SJCRH30 (cell line): ENCODE results near the gene PEAK1. TPM values are rescaled to one million over a fixed set of nuclear protein-coding genes. Genes with fewer than 3 reads are reported as not detected.

Source experiments
- DNase-seq, 2 experiments: peaks; one replicate each; pipeline ENCODE4 v3.0.0-alpha.2; 2015 to 2020
- H3K27ac ChIP-seq: fragments of 250-450 bp; sonication (Bioruptor Pico); 2 replicates; pipeline ENCODE4 v1.5.1; 2020; ENCODE audit warnings: mild to moderate bottlenecking, moderate library complexity
- H3K27me3 ChIP-seq: fragments of 250-450 bp; sonication (Bioruptor Pico); 2 replicates; pipeline ENCODE4 v1.5.1; 2020; ENCODE audit warnings: mild to moderate bottlenecking, moderate library complexity
- H3K36me3 ChIP-seq: fragments of 250-450 bp; sonication (Bioruptor Pico); 2 replicates; pipeline ENCODE4 v1.5.1; 2020; ENCODE audit warnings: mild to moderate bottlenecking, moderate library complexity
- H3K4me1 ChIP-seq: fragments of 250-450 bp; sonication (Bioruptor Pico); 2 replicates; pipeline ENCODE4 v1.5.1; 2020; ENCODE audit warnings: mild to moderate bottlenecking, moderate library complexity
- H3K4me3 ChIP-seq: fragments of 250-450 bp; sonication (Bioruptor Pico); 2 replicates; pipeline ENCODE4 v1.5.1; 2020; ENCODE audit warnings: mild to moderate bottlenecking, moderate library complexity
- H3K9me3 ChIP-seq: fragments of 250-450 bp; sonication (Bioruptor Pico); replicated peaks from 2 replicates; pipeline ENCODE4 v1.5.1; 2020; ENCODE audit warnings: mild to moderate bottlenecking, moderate library complexity
- total RNA-seq: library from RNA; depleted of rRNA; stranded (reverse); fragments of >200 nt; shearing (Covaris generic); gene quantifications from 2 replicates; pipeline ENCODE4 v1.2.3, GENCODE V29; 2014

Gene PEAK1
- total RNA-seq, 1 experiment from 2014 or later: 16.1 TPM

GRCh38 chr15:77396692-77397091, 23.2 kb downstream of the PEAK1 start:
- no peak overlapping the region for H3K27ac ChIP-seq
- no peaks in the 10 kb centered on the region for H3K27me3 ChIP-seq
- no peaks in the 10 kb centered on the region for H3K36me3 ChIP-seq
- no peak overlapping the region for H3K4me3 ChIP-seq
- H3K4me1 ChIP-seq: no peaks in the 10 kb centered on the region
- H3K9me3 ChIP-seq: peaks cover 5% of the 10 kb centered on the region; the same call in 1 of the 2 replicates
- no peak for DNase-seq

GRCh38 chr15:77395013-77395774, 24.7 kb downstream of the PEAK1 start:
- Histone ChIP-seq H3K9me3 (peaks cover 2% of the 10 kb centered on the region; the same call in 1 of the 2 replicates), H3K36me3 (no peaks in the 10 kb centered on the region), H3K4me1 (no peaks in the 10 kb centered on the region), H3K27ac (no peak overlapping the region), H3K27me3 (no peaks in the 10 kb centered on the region), H3K4me3 (no peak overlapping the region)
- DNase-seq: no peak

DNA sequence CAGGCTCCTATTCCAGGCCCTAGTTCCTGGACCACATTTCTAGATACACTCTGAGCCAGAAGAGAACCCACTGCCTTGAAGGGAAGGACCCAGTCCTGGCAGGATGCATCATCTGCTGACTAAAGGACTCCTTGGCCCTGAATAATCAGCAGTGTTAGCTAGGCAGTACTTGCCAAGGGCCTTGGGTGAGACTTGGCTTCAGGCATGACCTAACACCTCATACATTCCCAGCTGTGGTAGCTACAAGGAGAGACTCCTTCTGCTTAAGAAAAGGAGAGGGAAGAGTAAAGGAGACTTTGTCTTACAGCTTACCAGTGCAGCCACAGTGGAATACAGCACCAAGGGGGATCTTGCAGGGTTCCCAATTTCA, 26.4 kb downstream of the PEAK1 start:
- no peaks in the 10 kb centered on the region for H3K36me3 ChIP-seq
- no peaks in the 10 kb centered on the region; the same call in 1 of the 2 replicates for H3K9me3 ChIP-seq
- H3K4me1 ChIP-seq: no peaks in the 10 kb centered on the region
- no peaks in the 10 kb centered on the region for H3K27me3 ChIP-seq
- no peak for DNase-seq
- H3K4me3 ChIP-seq: no peak overlapping the region
- no peak overlapping the region for H3K27ac ChIP-seq

DNA sequence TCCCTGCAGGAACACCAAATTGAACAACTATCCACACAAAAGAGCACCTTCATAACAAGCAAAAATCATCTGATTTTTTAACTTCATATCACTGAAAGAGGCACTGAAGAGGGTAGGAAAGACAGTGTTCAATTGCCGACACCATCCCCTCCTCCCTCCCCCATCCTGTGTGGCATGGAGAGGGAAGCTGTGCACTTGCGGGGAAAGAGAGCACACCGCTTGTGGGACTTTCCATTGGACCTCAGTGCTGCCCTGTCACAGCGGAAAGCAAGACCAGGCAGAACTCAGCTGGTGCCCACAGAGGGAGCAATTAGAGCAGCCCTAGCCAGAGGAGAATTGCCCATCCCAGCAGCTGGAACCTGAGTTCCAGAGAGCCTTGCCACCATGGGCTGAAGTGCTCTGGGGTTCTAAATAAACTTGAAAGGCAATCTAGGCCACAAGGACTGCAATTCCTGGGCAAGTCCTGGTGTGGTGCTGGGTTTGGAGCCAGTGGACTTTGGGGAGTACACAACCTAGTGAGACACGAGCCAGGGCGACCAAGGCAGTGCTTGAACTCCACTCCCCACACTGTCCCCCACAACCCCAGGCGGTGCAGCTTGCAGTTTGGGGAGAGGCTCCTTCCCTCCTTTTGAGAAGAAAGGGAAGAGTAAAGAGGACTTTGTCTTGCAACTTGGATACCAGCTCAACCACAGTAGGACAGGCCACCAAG, 27.0 kb downstream of the PEAK1 start:
- DNase-seq: no peak
- Histone ChIP-seq H3K27ac (no peak overlapping the region), H3K4me3 (no peak overlapping the region), H3K36me3 (no peaks in the 10 kb centered on the region), H3K27me3 (no peaks in the 10 kb centered on the region), H3K9me3 (no peaks in the 10 kb centered on the region; the same call in 1 of the 2 replicates), H3K4me1 (no peaks in the 10 kb centered on the region)

- Histone ChIP-seq H3K36me3 (no peaks in the 10 kb centered on the region), H3K27ac (no peak overlapping the region), H3K27me3 (no peaks in the 10 kb centered on the region), H3K4me1 (no peaks in the 10 kb centered on the region), H3K4me3 (no peak overlapping the region), H3K9me3 (no peaks in the 10 kb centered on the region; the same call in 1 of the 2 replicates)
- no peak for DNase-seq
These were observed 28.4 kb downstream of the PEAK1 start for GRCh38 chr15:77391372-77391951.

- Histone ChIP-seq H3K27ac (no peak overlapping the region), H3K4me3 (no peak overlapping the region), H3K4me1 (no peaks in the 10 kb centered on the region), H3K36me3 (no peaks in the 10 kb centered on the region), H3K9me3 (no peaks in the 10 kb centered on the region), H3K27me3 (no peaks in the 10 kb centered on the region)
- no peak for DNase-seq
These were observed 32.4 kb downstream of the PEAK1 start for GRCh38 chr15:77387365-77388105.

- H3K27ac ChIP-seq: no peak overlapping the region
- no peak overlapping the region for H3K4me3 ChIP-seq
- no peak for DNase-seq
- no peaks in the 10 kb centered on the region for H3K4me1 ChIP-seq
- no peaks in the 10 kb centered on the region for H3K27me3 ChIP-seq
- H3K36me3 ChIP-seq: no peaks in the 10 kb centered on the region
- no peaks in the 10 kb centered on the region for H3K9me3 ChIP-seq
These were observed 33.3 kb downstream of the PEAK1 start for GRCh38 chr15:77386626-77387025.

- H3K4me1 ChIP-seq: no peaks in the 10 kb centered on the region
- H3K4me3 ChIP-seq: no peak overlapping the region
- H3K36me3 ChIP-seq: no peaks in the 10 kb centered on the region
- no peak for DNase-seq
- H3K27me3 ChIP-seq: no peaks in the 10 kb centered on the region
- no peaks in the 10 kb centered on the region for H3K9me3 ChIP-seq
- no peak overlapping the region for H3K27ac ChIP-seq
These were observed 35.1 kb downstream of the PEAK1 start for GRCh38 chr15:77384589-77385359.

GRCh38 chr15:77384086-77384485, 35.8 kb downstream of the PEAK1 start:
- no peak for DNase-seq
- Histone ChIP-seq H3K4me1 (no peaks in the 10 kb centered on the region), H3K36me3 (no peaks in the 10 kb centered on the region), H3K27ac (no peak overlapping the region), H3K4me3 (no peak overlapping the region), H3K9me3 (no peaks in the 10 kb centered on the region), H3K27me3 (no peaks in the 10 kb centered on the region)

GRCh38 chr15:77380033-77380432, 39.9 kb downstream of the PEAK1 start:
- H3K9me3 ChIP-seq: no peaks in the 10 kb centered on the region
- no peaks in the 10 kb centered on the region for H3K4me1 ChIP-seq
- no peaks in the 10 kb centered on the region for H3K36me3 ChIP-seq
- no peak overlapping the region for H3K4me3 ChIP-seq
- H3K27me3 ChIP-seq: no peaks in the 10 kb centered on the region
- H3K27ac ChIP-seq: no peak overlapping the region
- no peak for DNase-seq

DNA sequence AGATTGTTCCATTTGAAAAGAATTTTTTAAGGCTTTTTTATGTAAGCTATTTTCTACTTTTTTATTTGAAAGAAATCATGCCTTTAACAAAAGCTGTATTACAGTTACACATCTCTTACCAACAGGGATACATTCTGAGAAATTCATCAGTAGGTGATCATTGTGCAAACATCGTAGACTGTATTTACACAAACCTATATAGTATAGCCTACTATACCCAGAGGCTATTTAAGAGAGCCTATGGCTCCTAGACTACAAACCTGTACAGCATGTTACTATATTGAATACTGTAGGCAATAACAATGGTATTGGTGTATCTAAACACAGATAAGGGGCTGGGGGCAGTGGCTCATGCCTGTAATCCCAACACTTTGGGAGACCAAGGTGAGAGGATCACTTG, 43.1 kb downstream of the PEAK1 start:
- H3K4me1 ChIP-seq: no peaks in the 10 kb centered on the region
- no peaks in the 10 kb centered on the region for H3K36me3 ChIP-seq
- no peaks in the 10 kb centered on the region for H3K27me3 ChIP-seq
- no peak for DNase-seq
- H3K9me3 ChIP-seq: 0 out of 2 replicates have a peak, but pooled peaks cover 7% of the 10 kb centered on the region
- no peak overlapping the region for H3K4me3 ChIP-seq
- H3K27ac ChIP-seq: no peak overlapping the region

DNA sequence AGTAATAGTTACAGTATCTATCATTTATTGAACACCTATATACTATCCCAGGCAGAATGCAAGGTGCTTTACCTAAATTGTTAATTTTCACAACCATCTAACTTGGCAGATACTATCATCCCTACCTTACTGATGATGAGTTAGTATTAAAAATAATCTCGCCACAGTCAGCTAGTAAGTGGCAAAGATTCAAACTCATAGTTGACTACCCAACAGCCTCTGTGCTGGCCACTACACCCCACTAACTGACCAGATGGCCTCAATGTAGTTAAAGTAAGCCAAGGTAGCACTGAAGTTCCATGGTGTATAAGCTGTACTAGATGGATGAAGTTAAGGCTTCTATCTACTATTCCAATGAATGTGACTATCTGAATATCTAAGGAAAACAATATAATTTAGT, 44.8 kb downstream of the PEAK1 start:
- no peaks in the 10 kb centered on the region for H3K36me3 ChIP-seq
- no peaks in the 10 kb centered on the region for H3K4me1 ChIP-seq
- H3K27me3 ChIP-seq: no peaks in the 10 kb centered on the region
- 0 out of 2 replicates have a peak, but pooled peaks cover 7% of the 10 kb centered on the region for H3K9me3 ChIP-seq
- no peak overlapping the region for H3K4me3 ChIP-seq
- H3K27ac ChIP-seq: no peak overlapping the region
- no peak for DNase-seq

DNA sequence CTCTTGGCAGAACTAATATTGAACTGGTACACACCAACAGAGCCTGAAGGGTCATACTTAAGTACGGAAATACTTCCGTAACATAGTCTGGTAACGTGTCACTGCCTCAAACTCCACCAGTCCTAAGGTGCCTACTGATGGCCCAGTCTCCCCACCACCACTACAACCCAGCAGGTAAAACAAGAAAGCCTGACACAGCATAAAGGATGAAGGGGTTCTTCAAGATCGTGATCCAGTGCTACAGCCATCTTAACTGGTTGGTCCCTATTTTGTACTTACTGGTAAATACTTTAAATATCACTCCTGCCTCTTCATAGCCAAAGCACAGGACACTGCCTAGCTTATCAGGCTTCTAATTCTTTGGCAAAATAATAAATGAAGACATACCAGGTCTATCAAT, 46.5 kb downstream of the PEAK1 start:
- Histone ChIP-seq H3K9me3 (0 out of 2 replicates have a peak, but pooled peaks cover 7% of the 10 kb centered on the region), H3K27me3 (no peaks in the 10 kb centered on the region), H3K27ac (no peak overlapping the region), H3K4me1 (no peaks in the 10 kb centered on the region), H3K36me3 (no peaks in the 10 kb centered on the region), H3K4me3 (no peak overlapping the region)
- DNase-seq: no peak

DNA sequence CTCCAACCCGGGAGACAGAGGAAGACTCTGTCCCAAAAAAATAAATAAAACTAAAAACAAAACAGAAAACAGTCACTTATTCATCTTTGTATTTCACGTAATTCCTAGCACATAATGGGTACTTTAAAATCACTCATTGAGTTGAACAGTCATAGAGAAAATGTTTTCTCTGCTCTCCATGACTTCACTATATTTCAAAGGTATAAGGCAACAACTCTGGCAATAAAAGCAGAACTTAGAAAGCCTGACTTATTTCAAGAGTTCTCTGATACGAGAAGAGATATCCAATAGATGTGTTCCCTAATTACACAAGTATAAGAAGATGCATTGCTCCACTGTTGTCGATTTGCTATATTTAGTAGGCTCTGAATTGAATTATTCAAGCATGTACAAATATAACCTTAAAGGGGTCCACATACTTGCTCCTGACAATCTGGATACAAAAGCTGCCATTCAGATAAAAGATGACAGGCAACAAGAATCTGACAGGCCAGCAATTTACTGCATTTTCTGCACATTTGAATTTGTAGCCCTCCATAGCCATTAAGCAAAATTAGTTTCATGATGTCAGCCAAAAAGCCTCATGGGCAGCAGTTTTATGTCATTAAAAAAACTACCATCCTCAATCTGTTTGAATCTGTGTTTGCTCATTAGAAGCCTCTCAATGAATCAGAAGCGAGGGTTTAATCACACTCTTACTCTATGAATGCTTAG, 47.9 kb downstream of the PEAK1 start:
- DNase-seq: no peak

More for the DNA sequence above, 47.9 kb downstream of the PEAK1 start:
- Histone ChIP-seq H3K9me3 (0 out of 2 replicates have a peak, but pooled peaks cover 7% of the 10 kb centered on the region), H3K27me3 (no peaks in the 10 kb centered on the region), H3K27ac (no peak overlapping the region), H3K4me3 (no peak overlapping the region), H3K4me1 (no peaks in the 10 kb centered on the region), H3K36me3 (no peaks in the 10 kb centered on the region)
